SKM-1 (cell line): ENCODE results near the gene PPP2R5D.

ENCODE experiments used
- DNase-seq: peaks from one replicate; lab custom pipeline; 2025; ENCODE audit not compliant: unreplicated experiment; lab: John Stamatoyannopoulos, UW

The PPP2R5D gene

GRCh38 chr6:42963179-42963854 is 21.1 kb upstream of the PPP2R5D start:
- no peak for DNase-seq

- DNase-seq = peak; percentile 22
Measured at GRCh38 chr6:42963855-42964605, 20.3 kb upstream of the PPP2R5D start.

- DNase-seq = no peak
Measured at GRCh38 chr6:42966571-42966970, 17.8 kb upstream of the PPP2R5D start.

DNA sequence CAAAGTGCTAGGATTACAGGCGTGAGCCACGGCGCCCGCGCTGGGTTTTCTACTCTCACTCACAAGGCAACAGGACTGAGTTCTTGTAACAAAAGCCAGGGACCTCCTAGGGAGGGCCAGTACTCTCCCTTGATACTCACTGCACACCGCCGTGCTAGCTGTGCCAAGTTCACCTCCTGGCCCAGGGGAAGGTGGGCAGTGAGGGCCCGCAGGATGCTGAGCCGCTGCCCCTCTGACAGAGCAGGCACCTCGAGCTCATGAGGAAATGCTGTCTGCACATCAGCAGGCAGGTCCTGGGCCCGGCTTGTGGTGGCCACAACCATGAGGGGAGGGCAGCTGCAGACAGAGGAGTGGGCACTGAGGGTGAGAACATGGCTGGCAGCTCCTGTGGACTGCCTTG is 17.1 kb upstream of the PPP2R5D start:
- DNase-seq = no peak

DNA sequence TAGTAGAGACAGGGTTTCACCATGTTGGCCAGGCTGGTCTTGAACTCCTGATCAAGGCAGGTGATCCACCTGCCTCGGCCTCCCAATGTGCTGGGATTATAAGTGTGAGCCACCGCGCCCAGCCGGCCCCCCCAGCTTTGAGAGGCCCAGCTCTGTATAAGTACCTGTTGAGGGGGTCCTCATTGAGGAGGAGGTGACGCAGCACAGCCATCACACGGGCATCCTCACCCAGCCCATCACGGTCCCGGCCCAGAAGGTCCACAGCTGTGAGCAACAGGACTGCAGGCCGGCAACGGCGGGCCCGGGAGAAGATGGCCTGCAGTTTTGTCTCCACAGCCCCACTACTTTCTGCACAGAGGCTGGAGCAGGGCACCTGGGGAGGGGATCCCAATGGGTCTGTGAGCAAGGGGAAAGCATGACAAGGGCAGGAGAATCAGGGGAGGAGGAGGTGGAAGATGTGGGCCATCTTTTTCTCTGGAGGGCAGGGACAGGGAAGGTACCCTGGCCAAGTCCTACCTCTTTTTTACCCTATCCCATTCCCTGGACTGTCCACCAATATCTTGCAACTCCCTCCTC is 16.2 kb upstream of the PPP2R5D start:
- DNase-seq = no peak

- no peak for DNase-seq
Measured at GRCh38 chr6:42968783-42969182, 15.6 kb upstream of the PPP2R5D start.

GRCh38 chr6:42969431-42969830 is 14.9 kb upstream of the PPP2R5D start:
- no peak for DNase-seq

DNA sequence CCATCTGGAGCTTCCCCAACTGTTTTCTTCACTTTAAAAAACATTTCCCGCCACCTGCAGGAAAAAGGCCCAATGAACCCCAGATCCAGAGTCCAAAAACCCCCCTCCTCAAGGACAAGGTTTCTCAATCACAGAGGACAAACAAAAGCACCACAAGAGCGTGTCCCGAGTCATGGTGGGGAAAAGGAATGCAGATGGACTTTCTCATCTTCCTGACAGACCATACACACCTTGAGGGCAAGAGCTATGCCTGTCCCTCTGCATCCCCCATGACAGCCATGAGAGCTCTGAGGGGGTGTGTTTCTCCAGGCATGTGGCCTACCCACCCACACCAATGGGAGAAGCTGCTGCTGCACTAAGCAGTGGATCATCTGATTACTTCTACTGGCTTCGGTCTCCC is 14.4 kb upstream of the PPP2R5D start:
- DNase-seq = no peak

DNA sequence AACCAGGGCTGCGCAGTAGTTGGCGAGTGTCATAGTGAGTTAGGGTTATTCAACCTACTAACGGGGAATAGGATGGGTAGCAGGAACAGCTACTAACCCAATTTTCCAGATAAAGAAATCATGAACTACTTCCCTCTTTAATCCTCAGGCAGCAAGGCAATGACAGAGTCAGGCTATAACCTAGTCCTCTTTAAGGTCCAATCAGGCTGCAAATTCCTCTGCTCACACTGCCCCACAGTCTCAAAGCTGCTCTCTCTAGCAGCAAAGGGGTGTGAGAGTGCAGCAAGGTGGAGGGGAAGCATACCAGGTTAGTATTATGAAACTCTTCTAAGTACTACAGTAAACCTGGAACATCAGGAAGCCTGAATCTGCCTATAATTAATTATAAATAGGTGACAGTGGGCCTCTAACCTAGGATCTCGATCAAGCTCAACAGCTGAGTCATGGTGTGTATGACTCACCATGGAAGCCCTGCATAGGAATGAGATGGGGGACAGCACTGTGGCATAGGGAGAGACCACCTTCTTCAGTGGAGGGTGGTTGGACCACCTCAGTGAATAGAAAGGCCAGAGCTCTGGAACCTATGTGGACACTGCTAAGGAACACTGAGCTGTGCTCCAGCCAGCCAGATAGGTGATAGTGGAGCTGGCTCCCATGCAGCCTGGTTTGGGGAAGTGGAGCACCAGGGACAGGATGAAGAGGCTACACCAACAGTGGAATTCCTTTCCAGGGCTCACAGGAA is 13.3 kb upstream of the PPP2R5D start:
- no peak for DNase-seq

- DNase-seq = no peak
Measured at GRCh38 chr6:42971746-42972327, 12.5 kb upstream of the PPP2R5D start.

GRCh38 chr6:42973926-42974325 is 10.4 kb upstream of the PPP2R5D start:
- DNase-seq = no peak

- DNase-seq = no peak
Measured at GRCh38 chr6:42974919-42975505, 9.4 kb upstream of the PPP2R5D start.

DNA sequence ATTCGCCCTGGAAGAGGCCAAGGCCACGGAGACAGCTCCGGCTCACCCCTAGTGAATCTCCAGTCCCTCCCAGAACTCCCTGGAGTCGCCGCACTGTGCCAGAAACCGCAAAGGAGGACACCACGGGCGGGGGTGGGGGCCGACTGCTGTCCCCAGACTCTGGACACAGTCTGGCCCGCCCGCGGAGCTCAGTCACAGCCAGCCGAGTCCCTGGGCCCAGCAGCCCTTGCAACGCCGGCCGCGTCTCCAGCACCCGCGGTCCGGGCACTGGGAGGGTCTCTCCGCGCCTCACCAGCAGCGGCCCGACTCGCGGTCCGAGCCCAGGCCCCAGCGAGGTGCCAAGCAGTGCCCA is 5.9 kb upstream of the PPP2R5D start:
- DNase-seq = no peak

DNA sequence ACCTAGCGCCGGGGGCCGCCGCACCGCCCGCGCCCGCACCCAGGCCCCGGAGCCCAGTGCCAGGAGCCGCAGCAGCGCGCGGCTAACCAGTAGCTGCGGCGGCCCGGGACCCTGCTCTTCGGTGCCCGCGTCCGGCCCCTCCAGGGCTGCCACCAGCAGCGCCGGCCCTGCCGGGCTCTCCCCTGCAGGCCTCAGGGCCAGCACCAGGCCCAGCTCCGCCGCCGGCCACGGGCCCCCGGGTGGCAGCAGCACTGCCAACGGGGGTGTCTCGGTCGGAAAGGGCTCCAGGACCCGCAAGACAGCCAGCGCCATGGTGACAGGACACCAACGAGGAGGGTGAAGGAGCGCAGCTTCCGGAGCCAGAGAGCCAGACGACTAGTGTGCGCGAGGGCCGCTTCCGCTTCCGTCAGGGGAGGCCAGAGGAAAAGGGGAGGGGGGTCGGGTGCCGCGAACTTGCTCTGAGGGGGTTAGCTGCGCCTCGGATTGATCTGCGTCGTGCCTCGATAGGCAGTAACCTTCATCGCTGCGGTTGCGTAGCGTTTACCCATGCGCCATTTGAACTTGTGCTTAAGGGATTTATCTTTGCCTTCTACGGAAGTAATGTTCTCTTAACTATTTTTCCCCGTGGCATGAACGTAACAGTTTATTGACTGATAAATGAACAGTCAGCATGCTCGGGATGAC is 5.4 kb upstream of the PPP2R5D start, which contains the start of gene PEX6:
PEX6 (minus strand) TSS at position 343 of the 684 bp plus-strand sequence; CDS start at position 312, 31 bp downstream.
- DNase-seq = peak; percentile 86

DNA sequence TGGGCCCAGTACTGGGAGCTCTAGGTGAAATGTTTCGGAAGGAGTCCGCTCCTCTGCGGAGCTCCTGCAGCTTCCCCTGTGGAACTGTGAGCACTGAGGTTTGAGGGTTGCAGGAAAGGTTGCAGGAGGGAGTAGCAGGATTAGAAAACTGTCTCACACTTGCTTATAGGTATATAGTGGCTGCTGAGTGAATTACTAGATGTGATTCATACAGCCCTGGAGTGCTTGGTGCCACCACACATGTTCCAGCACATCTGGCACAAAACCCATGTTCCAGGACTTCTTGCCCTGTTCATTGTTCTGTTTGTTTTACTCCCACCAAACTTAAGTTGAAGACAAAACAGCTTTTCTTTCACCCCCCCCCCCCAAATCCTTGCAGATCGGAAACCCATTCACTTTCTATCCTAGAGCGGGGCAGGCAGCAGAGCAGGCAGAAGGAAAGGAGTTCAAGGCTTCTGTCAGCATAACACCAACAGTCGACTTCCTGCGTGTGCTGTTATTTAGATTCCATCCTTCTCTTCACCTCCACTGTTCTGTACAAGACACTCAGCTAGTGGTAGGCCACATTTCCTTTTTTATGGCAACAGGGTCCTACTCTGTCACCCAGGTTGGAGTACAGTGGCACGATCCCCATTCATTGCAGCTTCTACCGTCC is 4.7 kb upstream of the PPP2R5D start:
- DNase-seq = no peak

GRCh38 chr6:42981836-42982235 is 2.5 kb upstream of the PPP2R5D start:
- no peak for DNase-seq

- no peak for DNase-seq
Measured at GRCh38 chr6:42984924-42985475, 630 bp downstream of the PPP2R5D start.

DNA sequence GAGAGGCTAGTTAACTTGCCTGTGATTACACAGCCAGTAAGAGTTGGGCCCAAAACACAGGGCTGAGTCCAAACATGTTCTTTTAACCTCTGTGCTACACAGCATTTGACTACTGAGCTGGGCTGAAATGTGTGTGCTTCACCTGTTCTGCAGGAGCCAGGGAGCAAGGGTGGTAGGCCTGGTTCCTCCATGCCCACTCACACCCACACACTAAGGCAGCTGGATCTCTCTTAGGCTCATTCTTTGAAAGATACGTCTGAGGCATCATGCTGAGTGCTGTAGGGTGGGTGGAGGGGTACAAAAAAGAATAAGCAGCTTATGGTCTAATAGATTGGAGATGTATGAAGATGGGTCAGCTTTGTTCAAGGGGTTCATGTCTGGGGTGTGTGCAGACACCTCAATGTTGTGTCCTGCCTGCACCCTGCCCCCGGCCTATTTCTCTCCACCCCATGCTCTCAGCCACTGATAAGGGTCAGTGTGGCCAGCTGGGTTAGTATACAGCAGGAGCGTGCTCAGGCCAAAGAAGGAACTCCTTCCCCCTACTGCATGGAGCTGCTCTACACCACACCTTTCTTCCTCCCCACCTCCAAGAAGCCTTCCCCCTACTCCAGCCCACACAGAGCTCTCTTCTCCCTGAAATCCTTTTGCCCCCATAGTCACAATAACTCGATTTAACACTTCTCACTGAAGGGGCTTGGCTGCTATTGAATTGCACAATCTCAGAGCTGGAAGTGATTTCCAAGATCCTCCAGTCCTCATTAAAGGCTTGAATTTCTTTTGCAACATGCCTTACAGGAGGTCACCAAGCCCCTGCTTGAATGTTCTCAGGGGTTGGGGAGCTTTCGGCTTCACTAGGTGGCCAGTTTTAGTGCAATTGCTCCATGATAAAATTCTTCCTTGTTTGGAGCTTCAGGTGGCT is 3.4 kb downstream of the PPP2R5D start:
- no peak for DNase-seq
